LNCaP clone FGC (cell line): ENCODE data around the gene METTL27.

ENCODE experiments used
- DNase-seq: peaks from one replicate; pipeline ENCODE4 v3.0.0-alpha.2; 2011; ENCODE audit warnings: low read depth
- H3K4me3 ChIP-seq: 2 replicates; pipeline ENCODE4 v1.5.1; 2011; ENCODE audit warnings: mild to moderate bottlenecking, low read depth, low read length, control low read depth
- CTCF ChIP-seq: IDR thresholded peaks from 2 replicates; pipeline ENCODE4 v1.5.1; 2012; ENCODE audit warnings: mild to moderate bottlenecking; ENCODE audit not compliant: control insufficient read depth, insufficient read depth; ENCODE audit errors: extremely low read depth

Gene METTL27

GRCh38 chr7:73876361-73876760 lies 34.0 kb upstream of the METTL27 start:
- no peak overlapping the region for H3K4me3 ChIP-seq
- TF ChIP-seq CTCF: no peak
- DNase-seq: no peak

- DNase-seq: no peak
- no peak for TF ChIP-seq CTCF
- no peak overlapping the region for H3K4me3 ChIP-seq
These were observed 30.0 kb upstream of the METTL27 start for GRCh38 chr7:73872056-73872908.

- H3K4me3 ChIP-seq: no peak overlapping the region
- no peak for DNase-seq
- TF ChIP-seq CTCF: no peak
These were observed 29.1 kb upstream of the METTL27 start for GRCh38 chr7:73871163-73872011.

GRCh38 chr7:73870041-73870492 lies 27.8 kb upstream of the METTL27 start:
- no peak for TF ChIP-seq CTCF
- no peak for DNase-seq
- no peak overlapping the region for H3K4me3 ChIP-seq

- DNase-seq: no peak
- H3K4me3 ChIP-seq: no peak overlapping the region
- no peak for TF ChIP-seq CTCF
These were observed 26.9 kb upstream of the METTL27 start for GRCh38 chr7:73869011-73869798.

- H3K4me3 ChIP-seq: no peak overlapping the region
- DNase-seq: no peak
- no peak for TF ChIP-seq CTCF
These were observed 24.1 kb upstream of the METTL27 start for GRCh38 chr7:73866446-73866767.
